CD4-positive, alpha-beta memory T cell (primary cell): ENCODE data around the gene BTC. TPM values are rescaled to one million over a fixed set of nuclear protein-coding genes. Genes with fewer than 3 reads are reported as not detected.
"Not testable (repeated sequence)": the region's sequence is repeated elsewhere in the genome, so short reads cannot be mapped to it uniquely, and the experiment has no call there.

Source experiments
- CTCF ChIA-PET: fragments of 350-600 bp; sonication (Branson Sonifier 250); formaldehyde crosslinking; loops from one replicate; lab custom pipeline; 2021; ENCODE audit warnings: inconsistent platforms; ENCODE audit not compliant: partially characterized antibody; lab: Charles Lee
- POLR2A ChIA-PET: fragments of 350-600 bp; sonication (Branson Sonifier 250); formaldehyde crosslinking; loops from one replicate; lab custom pipeline; 2021; ENCODE audit not compliant: partially characterized antibody; lab: Charles Lee
- DNase-seq, 5 donors: peaks; one replicate each; pipeline versions ENCODE4 v3.0.0 to v3.0.0-alpha.2; 2020 to 2022; ENCODE audit warnings: mixed read lengths in 1 of 5
- H3K27ac ChIP-seq: one replicate; pipeline ENCODE4 v1.7.0; 2013; ENCODE audit warnings: low read depth, low read length
- H3K27me3 ChIP-seq: 2 replicates; pipeline ENCODE4 v1.7.0; 2013; ENCODE audit warnings: mild to moderate bottlenecking, low read length, moderate library complexity; ENCODE audit not compliant: insufficient read depth
- H3K36me3 ChIP-seq: 2 replicates; pipeline ENCODE4 v1.7.0; 2013; ENCODE audit warnings: mild to moderate bottlenecking, low read length, moderate library complexity; ENCODE audit not compliant: insufficient read depth
- H3K4me1 ChIP-seq: 2 replicates; pipeline ENCODE4 v1.7.0; 2013; ENCODE audit warnings: mild to moderate bottlenecking, low read length, moderate library complexity; ENCODE audit not compliant: insufficient read depth
- H3K4me3 ChIP-seq, 2 donors: one replicate each; pipeline ENCODE4 v1.7.0; 2013; ENCODE audit warnings: low read length in 2 of 2, mild to moderate bottlenecking in 1 of 2
- H3K9me3 ChIP-seq, 2 donors: one replicate each; pipeline ENCODE4 v1.7.0; 2013; ENCODE audit warnings: low read length in 2 of 2, control low read depth in 1 of 2; ENCODE audit not compliant: control insufficient read depth in 1 of 2
- H3K27ac Mint-ChIP-seq, 7 donors: one replicate each; pipeline ENCODE4 v1.8.0; 2020 to 2021; ENCODE audit warnings: mixed read lengths in 7 of 7, mild to moderate bottlenecking in 6 of 7, inconsistent platforms in 3 of 7, moderate library complexity in 3 of 7
- H3K27me3 Mint-ChIP-seq, 2 donors: one replicate each; pipeline ENCODE4 v1.8.0; 2020 to 2021; ENCODE audit warnings: mixed read lengths in 2 of 2
- H3K36me3 Mint-ChIP-seq, 2 donors: one replicate each; pipeline ENCODE4 v1.8.0; 2020 to 2021; ENCODE audit warnings: mixed read lengths in 2 of 2, inconsistent platforms in 1 of 2, mild to moderate bottlenecking in 1 of 2
- H3K4me1 Mint-ChIP-seq, 4 donors: one replicate each; pipeline ENCODE4 v1.8.0; 2020 to 2021; ENCODE audit warnings: mixed read lengths in 4 of 4, mild to moderate bottlenecking in 1 of 4
- H3K4me3 Mint-ChIP-seq, 8 donors: one replicate each; pipeline ENCODE4 v1.8.0; 2020 to 2021; ENCODE audit warnings: mixed read lengths in 8 of 8, mild to moderate bottlenecking in 7 of 8, moderate library complexity in 6 of 8, inconsistent platforms in 3 of 8
- H3K9me3 Mint-ChIP-seq, 8 donors: one replicate each; pipeline ENCODE4 v1.8.0; 2020 to 2021; ENCODE audit warnings: mixed read lengths in 8 of 8, mild to moderate bottlenecking in 5 of 8, inconsistent platforms in 3 of 8, moderate library complexity in 1 of 8
- intact Hi-C: fragments of 100-400 bp; cut with micrococcal nuclease; formaldehyde crosslinking; loops from one replicate; pipeline ENCODE4 v1.15.1; 2023
- polyA plus RNA-seq, 2 donors: library from polyadenylated mRNA; unstranded; fragments of 300-500 nt; fragmentation: Illumina TruSeq; gene quantifications; one replicate each; pipeline ENCODE4 v1.2.3, GENCODE V29; 2021
- total RNA-seq, 2 experiments: library from RNA; stranded (reverse); gene quantifications; one replicate each; pipeline ENCODE4 v1.2.3, GENCODE V29; 2021

BTC gene
- total and polyA plus RNA-seq, 4 experiments from 2014 or later, result not detected

DNA sequence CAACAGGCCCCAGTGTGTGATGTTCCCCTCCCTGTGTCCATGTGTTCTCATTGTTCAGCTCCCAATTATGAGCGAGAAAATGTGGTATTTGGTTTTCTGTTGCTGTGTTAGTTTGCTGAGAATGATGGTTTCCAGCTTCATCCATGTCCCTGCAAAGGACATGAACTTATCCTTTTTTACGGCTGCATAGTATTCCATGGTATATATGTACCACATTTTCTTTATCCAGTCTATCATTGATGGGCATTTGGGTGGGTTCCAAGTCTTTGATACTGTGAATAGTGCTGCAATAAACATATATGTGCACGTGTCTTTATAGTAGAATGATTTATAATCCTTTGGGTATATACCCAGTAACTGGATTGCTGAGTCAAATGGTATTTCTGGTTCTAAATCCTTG lies 86.2 kb downstream of the BTC start:
- CTCF ChIA-PET, result not testable (repeated sequence)
- H3K9me3 Mint-ChIP-seq, result peaks cover 0 to 15% (median 5%) of the 10 kb centered on the region in 8 donors

More for the DNA sequence above, 86.2 kb downstream of the BTC start:
- H3K9me3 ChIP-seq, DNase-seq, H3K4me3 ChIP-seq, H3K36me3 ChIP-seq, H3K27me3 Mint-ChIP-seq, intact Hi-C loops, H3K27ac Mint-ChIP-seq, H3K4me1 ChIP-seq, H3K4me1 Mint-ChIP-seq, H3K36me3 Mint-ChIP-seq, H3K27me3 ChIP-seq, H3K27ac ChIP-seq, H3K4me3 Mint-ChIP-seq, POLR2A ChIA-PET: not testable (repeated sequence)

Other genes with a start within 250 kb of the BTC start
- not detected for gene PARM1, start 138.6 kb upstream of the BTC start, total RNA-seq
- gene PARM1, start 138.6 kb upstream of the BTC start, polyA plus RNA-seq, result under 1 TPM in 1 of 2 donors, not detected in 1; 0.28 TPM